Activated CD8-positive, alpha-beta memory T cell treated with anti-CD3 and anti-CD28 coated beads, Interleukin-2, amount 50 U/mL, for 48 hours (primary cell): Measurements from ENCODE around the gene HTATIP2.
"Not testable (repeated sequence)": the region's sequence is repeated elsewhere in the genome, so short reads cannot be mapped to it uniquely, and the experiment has no call there.

Experiments used
- DNase-seq: peaks from one replicate; pipeline ENCODE4 v3.0.0-alpha.2; 2020

HTATIP2 gene

GRCh38 chr11:20363500-20364340 lies at the start of gene HTATIP2:
Gene HTATIP2, plus strand, starts transcription at chr11:20363714. Its CDS starts 524 bp downstream, at chr11:20364238.
- peak; percentile 85 for DNase-seq

DNA sequence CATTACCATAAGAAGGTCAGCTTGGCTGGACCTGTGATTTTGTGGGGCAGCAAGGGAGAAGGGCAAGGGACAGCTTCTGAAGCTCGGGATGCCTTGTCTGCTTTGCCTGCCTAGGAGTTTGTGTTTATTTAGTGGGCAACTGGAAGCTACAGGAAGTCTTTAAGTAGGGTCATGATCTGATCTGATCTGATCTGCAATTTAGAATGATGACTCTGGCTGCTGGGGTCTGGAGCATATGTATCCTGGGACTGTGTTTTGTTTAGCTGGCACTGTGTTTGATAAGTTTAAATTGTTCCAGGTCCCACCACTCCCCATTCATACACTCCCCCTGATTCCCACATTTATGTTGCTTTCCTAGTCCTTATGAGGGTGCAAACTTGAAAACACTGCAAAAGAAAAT lies 47.7 kb upstream of the HTATIP2 start:
- no peak for DNase-seq

- DNase-seq = no peak
These were observed 42.3 kb upstream of the HTATIP2 start for GRCh38 chr11:20321177-20321576.

DNA sequence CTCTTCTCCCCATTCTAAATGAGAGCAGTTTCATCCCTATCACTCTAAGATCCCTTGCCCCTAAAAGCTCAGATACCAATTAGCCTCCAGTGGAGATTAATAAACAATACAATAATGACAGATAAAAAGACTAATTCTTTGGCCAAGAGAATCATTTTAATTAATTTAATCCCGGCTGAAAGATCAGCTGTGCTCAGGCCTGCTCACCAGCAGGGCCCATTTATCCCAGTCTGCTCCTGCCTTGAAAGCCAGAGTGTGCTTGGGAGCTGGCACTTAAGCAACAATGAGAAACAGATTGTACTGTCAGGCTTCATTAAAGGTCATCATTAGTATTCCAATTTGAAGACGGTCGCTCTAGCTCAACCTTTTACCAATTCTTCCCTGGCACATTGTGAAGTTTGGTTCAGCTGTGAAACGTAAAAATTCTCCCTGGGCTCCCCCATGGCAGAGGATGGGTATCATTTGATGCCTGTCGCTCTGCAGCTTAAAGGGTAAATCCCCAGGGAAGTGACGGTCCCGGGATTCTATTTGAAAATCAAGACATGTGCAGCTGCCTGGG lies 36.1 kb upstream of the HTATIP2 start:
- DNase-seq = no peak

DNA sequence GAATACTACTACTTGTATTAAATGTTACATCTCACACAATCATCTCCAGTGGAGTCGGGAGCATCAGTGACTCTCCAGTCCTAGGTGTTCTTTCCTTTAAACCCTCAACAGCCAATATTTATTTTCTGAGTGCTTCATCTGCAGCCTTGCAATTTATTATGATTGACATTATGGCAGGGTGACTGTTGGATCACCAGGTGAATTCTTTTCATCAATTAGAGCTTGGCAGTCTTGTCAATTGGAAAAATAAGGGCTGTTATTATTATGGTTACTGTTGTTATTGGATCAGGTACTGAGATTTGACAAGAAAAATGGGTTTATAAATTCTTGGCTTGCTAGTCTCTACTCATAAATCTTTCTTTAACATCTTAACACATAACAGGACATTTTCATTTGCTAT lies 27.5 kb upstream of the HTATIP2 start:
- DNase-seq = no peak

DNA sequence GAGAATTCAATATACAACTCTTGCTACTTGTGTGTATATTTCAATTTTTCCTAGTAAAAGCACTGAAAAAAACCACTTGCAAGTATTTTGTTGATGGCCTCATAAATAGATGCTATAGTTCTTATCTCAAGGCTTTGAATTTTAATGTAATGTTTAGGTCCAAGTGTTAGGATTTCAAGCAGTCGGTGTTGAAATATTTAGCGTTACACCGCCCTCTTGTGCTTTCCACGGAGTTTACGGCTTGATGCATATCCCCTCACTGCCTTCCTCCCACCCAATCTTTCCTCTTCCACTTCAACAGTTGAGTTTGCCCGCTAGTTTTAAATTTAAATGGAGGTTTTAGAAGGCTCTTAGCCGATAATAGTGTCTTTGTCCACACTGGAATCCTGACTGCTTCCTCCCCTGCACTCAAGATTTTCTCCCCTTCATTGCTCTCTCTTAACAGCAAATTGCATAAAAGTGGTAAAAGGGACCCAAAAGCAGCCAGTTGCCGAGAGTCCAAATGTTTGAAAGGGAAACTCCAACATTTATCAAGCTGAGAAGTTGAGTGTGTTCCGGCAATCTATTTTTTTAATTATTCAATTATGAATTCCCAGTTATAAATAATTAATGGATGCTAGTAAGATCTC lies 25.9 kb upstream of the HTATIP2 start:
- DNase-seq = no peak

GRCh38 chr11:20342347-20343141 lies 21.0 kb upstream of the HTATIP2 start:
- no peak for DNase-seq

DNA sequence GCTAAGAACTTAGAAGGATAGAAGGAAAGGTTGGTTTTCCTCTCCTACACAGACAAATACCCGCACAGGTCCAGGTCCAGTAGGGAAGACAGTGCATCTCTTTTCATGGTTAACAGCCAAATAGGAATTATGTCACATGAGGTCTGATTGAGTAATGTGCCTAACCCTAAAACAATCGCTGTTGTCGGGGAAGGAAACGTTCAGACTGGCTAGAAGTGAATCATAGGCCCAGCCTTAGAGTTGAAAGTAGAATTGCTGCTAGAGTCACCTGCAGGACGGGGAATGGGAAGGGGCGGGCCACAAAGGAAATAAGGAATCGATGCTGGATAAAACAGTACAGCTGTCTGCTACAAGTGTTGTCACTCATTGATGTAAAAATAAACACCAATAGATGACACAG lies 12.4 kb upstream of the HTATIP2 start:
- DNase-seq = no peak

- DNase-seq = no peak
These were observed 11.7 kb upstream of the HTATIP2 start for GRCh38 chr11:20351751-20352262.

GRCh38 chr11:20353829-20354434 lies 9.6 kb upstream of the HTATIP2 start:
- DNase-seq = no peak

DNA sequence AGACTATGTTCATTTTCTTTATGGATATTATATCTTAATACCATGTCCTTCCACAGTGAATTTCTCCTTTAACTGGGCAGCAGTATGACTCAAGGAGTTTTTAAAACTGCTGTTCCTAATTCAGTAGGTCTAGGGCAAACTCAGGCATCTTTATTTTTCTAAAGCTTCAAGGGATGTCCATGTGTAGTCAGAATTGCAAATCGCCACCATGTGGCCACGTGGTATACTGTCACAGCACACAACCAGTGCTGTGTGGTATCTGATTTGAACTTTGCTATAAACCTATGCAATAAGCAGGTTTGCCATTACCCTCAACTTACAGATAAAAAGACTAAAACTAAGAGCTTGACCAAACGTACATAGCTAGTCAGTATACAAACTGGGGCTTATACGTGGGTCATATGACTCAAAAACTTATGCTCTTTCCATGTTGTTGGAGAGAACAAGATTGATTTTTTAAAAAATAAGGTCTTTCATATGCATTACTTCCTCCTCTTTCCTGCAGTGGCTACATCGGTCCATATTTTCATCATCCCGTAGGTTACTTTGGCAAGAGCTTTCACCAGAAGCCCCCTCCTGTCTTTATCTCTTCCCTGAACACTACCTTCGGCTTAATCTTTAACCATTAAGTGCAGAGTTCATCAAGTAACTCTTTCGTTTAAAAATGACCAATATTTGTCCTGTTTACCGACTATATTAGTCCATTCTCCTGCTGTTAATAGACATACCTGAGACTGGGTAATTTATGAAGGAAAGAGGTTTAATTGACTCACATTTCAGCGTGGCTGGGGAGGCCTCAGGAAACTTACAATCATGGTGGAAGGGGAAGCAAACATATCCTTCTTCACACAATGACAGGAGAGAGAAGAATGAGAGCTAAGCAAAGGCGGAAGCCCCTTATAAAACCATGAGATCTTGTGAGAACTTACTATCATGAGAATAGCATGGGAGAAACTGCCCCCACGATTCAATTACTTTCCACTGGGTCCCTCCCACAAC lies 8.0 kb upstream of the HTATIP2 start:
- DNase-seq = no peak

DNA sequence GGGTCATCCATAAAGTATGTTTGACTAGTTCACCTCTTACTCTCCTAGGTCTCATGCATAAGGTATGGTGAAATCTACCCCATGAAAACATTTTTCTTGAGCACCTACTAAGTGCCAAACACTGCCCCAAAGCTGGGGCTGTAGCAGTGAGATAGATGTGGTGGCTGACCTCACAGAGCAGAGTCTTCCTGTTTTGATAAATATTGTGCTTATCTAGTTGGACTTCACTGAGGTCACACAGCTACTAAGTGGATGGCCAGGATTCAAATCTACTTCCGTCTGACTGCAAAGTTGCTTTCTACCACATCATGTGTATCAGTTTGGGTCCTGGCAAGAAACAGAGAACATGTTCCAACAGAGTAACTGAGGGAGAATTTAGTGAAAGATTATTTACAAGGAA lies 6.4 kb upstream of the HTATIP2 start:
- no peak for DNase-seq

GRCh38 chr11:20360650-20361049 lies 2.9 kb upstream of the HTATIP2 start:
- peak; percentile 55 for DNase-seq

GRCh38 chr11:20362481-20362880 lies 1.0 kb upstream of the HTATIP2 start:
- DNase-seq = no peak

GRCh38 chr11:20363149-20363499 lies 390 bp upstream of the HTATIP2 start:
- no peak for DNase-seq

- no peak for DNase-seq
These were observed 853 bp downstream of the HTATIP2 start for GRCh38 chr11:20364341-20364792.

- DNase-seq = not testable (repeated sequence)
These were observed 2.0 kb downstream of the HTATIP2 start for GRCh38 chr11:20365465-20365864.

DNA sequence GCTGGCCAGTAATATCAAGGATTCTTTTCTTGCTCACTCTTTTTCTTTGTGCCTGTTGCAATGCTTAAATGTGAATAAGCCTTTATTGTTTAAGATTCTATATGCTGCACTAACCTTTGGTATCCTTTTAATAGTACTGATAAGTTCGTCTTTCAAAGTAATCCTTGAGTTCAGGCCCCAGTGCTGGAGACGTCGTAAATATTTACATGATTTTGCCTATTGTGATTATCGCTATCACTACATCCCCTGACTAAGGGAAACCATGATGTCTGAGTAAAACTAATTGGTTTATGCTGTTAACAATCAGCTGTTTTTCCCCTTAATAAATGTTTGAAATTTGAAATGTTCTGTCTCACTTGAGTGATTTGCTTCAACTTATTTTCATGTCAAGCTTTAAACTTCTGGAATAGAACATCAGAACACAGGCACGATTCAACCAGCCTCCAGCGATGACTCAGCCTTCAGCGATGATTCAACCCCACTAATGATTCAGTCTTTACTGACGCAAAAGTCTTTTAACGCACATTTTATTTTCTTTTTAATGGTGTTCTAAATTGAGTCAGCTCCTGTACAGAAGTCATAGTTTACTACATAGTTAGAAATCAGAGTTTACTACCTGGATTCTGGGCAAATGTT lies 3.9 kb downstream of the HTATIP2 start:
- peak; percentile 65 for DNase-seq

GRCh38 chr11:20368438-20368837 lies 4.9 kb downstream of the HTATIP2 start:
- no peak for DNase-seq

DNA sequence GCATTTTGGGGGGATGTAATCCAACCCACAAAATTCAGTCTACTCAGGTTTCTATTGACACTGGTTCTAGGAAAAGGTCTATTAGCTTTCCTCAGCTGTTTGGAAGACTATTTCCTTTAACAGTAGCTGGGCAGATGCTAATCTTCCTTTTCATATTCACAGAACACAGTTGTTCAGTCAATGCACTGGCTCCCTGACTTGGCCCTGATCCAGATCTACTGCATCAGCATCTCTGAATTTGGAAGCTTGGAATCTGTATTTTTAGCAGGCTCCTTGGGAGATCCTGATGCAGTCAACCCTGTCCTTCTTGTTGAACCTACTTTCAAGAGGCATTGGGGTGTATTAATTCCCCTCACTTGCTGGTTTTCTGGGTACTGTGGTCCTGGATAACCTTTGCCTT lies 6.3 kb downstream of the HTATIP2 start:
- no peak for DNase-seq
